Endothelial cell (in vitro differentiated cells): ENCODE measurements around the gene RUVBL1. TPM values are rescaled to one million over a fixed set of nuclear protein-coding genes. Genes with fewer than 3 reads are reported as not detected.
A peak's percentile ranks its signal among the peaks of the same experiment; 100 is the strongest.

Experiments
- DNase-seq: peaks from one replicate; pipeline ENCODE4 v3.0.0; 2021; ENCODE audit warnings: low spot score
- H3K27ac Mint-ChIP-seq: one replicate; pipeline ENCODE4 v1.8.0; 2021; ENCODE audit warnings: mixed read lengths, inconsistent platforms; ENCODE audit not compliant: unreplicated experiment
- H3K27me3 Mint-ChIP-seq: one replicate; pipeline ENCODE4 v1.8.0; 2021; ENCODE audit warnings: mild to moderate bottlenecking, moderate library complexity, mixed read lengths, inconsistent platforms; ENCODE audit not compliant: unreplicated experiment
- H3K36me3 Mint-ChIP-seq: one replicate; pipeline ENCODE4 v1.8.0; 2021; ENCODE audit warnings: mild to moderate bottlenecking, low read depth, mixed read lengths, inconsistent platforms; ENCODE audit not compliant: unreplicated experiment
- H3K4me1 Mint-ChIP-seq: one replicate; pipeline ENCODE4 v1.8.0; 2021; ENCODE audit warnings: mild to moderate bottlenecking, mixed read lengths, inconsistent platforms; ENCODE audit not compliant: unreplicated experiment
- H3K4me3 Mint-ChIP-seq: one replicate; pipeline ENCODE4 v1.8.0; 2021; ENCODE audit warnings: mild to moderate bottlenecking, mixed read lengths, inconsistent platforms; ENCODE audit not compliant: unreplicated experiment
- H3K9me3 Mint-ChIP-seq: one replicate; pipeline ENCODE4 v1.8.0; 2021; ENCODE audit warnings: mixed read lengths, inconsistent platforms; ENCODE audit not compliant: unreplicated experiment
- total RNA-seq: library from RNA; stranded (reverse); fragmentation: NEBNext Ultra II Directional; extraction: Animal tissue kit (Norgen Biotek cat#: 25700); gene quantifications from one replicate; pipeline ENCODE4 v1.2.1, GENCODE V29; 2021; ENCODE audit not compliant: unreplicated experiment
- TF ChIP-seq, protein P1 (sequence below): fragments of 200-600 bp; sonication (generic); IDR thresholded peaks from one replicate; pipeline ENCODE4 v1.5.0; 2021; ENCODE audit warnings: antibody characterized with exemption; ENCODE audit not compliant: unreplicated experiment

Gene RUVBL1
- total RNA-seq, 1 donor from 2014 or later: 30.3 TPM

DNA sequence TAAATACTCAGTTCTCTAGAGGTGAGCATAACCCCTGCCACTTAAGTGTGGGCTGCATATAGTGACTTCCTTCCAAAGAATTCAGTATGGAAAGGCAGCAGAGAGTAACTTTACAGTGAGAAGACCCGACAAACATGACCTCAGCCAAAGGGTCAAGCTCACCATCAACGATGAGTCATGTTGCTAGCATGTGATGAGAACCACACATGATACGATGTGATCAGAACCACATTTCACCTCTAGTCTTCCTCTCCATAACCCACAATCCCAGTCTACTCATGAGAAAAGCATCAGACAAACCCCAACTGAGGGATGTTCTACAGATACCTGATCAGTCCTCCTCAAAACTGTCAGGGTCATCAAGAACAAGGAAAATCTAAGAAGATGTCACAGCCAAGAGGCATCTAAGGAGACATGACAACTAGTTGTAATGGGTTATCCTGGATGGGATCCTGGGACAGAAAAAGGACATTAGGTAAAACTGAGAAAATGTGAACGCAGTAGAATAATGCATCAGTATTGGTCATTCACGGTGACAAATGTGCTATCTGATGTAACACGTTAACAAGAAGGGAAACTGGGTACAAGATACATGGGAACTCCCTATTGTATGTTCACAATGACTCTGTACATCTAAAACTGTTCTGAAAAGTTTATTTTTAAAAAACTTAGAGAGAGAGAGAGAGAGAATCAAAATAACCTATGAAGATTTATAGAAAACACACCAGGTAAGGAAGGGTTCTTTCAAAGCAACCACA lies 43.1 kb downstream of the RUVBL1 start:
- peaks cover 29% of the 10 kb centered on the region for H3K36me3 Mint-ChIP-seq
- H3K9me3 Mint-ChIP-seq: no peaks in the 10 kb centered on the region
- no peaks in the 10 kb centered on the region for H3K4me1 Mint-ChIP-seq
- DNase-seq: no peak
- TF ChIP-seq, protein P1, sequence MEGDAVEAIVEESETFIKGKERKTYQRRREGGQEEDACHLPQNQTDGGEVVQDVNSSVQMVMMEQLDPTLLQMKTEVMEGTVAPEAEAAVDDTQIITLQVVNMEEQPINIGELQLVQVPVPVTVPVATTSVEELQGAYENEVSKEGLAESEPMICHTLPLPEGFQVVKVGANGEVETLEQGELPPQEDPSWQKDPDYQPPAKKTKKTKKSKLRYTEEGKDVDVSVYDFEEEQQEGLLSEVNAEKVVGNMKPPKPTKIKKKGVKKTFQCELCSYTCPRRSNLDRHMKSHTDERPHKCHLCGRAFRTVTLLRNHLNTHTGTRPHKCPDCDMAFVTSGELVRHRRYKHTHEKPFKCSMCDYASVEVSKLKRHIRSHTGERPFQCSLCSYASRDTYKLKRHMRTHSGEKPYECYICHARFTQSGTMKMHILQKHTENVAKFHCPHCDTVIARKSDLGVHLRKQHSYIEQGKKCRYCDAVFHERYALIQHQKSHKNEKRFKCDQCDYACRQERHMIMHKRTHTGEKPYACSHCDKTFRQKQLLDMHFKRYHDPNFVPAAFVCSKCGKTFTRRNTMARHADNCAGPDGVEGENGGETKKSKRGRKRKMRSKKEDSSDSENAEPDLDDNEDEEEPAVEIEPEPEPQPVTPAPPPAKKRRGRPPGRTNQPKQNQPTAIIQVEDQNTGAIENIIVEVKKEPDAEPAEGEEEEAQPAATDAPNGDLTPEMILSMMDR: no peak
- H3K27me3 Mint-ChIP-seq: no peaks in the 10 kb centered on the region
- no peak overlapping the region for H3K27ac Mint-ChIP-seq
- H3K4me3 Mint-ChIP-seq: no peak overlapping the region

DNA sequence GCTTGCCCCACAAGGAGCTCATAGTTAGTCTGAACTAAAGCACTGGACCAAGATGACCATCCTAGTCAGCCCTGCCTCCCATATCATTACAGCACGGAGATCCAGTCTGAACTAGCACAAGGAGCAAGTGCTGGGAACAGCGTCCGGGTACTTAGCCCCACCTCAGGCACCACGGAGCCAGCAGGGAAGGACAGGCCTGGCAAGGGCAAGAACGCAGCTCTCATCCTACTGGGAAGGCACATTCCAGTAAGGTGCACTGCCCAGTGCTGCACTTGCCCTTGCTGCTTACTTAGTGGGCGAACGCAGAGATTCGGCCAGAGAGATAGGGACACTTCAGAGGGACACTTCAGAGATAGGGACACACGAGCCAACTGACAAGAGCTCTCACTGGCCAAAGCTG lies 43.8 kb downstream of the RUVBL1 start:
- peaks cover 29% of the 10 kb centered on the region for H3K36me3 Mint-ChIP-seq
- TF ChIP-seq, protein P1: no peak
- DNase-seq: no peak
- H3K9me3 Mint-ChIP-seq: no peaks in the 10 kb centered on the region
- no peak overlapping the region for H3K27ac Mint-ChIP-seq
- H3K27me3 Mint-ChIP-seq: no peaks in the 10 kb centered on the region
- H3K4me1 Mint-ChIP-seq: peaks cover 4% of the 10 kb centered on the region
- H3K4me3 Mint-ChIP-seq: no peak overlapping the region

DNA sequence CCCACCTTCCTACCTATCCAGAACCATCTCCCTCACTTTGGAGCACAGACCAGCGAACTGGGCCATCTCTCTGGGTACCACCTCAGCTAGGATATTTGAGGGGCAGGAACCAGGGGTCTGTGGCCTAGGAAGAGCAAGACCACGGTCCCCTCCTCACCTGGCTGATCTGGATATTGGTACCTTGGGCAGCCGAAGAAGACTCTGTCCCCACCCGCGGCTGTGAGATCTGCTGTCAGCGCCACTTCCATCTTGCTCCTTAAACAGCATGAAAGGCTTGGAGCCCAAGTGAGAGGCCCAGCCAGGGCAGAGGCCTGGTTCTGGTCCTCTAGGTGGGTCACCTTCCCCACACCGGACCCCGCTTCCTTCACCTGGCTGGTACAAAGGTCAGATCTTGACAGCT lies 44.7 kb downstream of the RUVBL1 start:
- Mint-ChIP-seq H3K4me3 (no peak overlapping the region), H3K36me3 (peaks cover 24% of the 10 kb centered on the region), H3K27ac (no peak overlapping the region), H3K4me1 (peaks cover 5% of the 10 kb centered on the region), H3K9me3 (no peaks in the 10 kb centered on the region), H3K27me3 (no peaks in the 10 kb centered on the region)
- TF ChIP-seq, protein P1: no peak
- no peak for DNase-seq

DNA sequence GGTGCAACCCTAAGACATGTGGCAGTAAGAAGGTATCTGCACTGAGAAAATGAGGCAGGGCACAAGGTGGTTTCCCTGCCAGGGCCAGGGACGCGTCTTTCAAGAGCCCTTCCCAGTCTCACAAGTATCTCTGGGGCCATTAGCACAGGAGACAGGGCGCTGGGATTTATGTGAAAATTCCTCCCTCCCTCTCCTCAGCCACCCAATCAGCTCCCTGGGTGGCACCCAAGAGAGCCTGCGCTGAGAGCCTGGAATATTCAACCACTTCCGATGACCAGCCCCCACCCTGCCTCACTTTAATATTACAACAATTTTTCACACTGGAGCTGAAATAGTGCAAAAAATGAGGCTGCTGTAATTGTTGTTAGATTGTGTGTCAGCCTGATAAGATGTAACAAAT lies 45.3 kb downstream of the RUVBL1 start:
- no peak overlapping the region for H3K27ac Mint-ChIP-seq
- peaks cover 3% of the 10 kb centered on the region for H3K27me3 Mint-ChIP-seq
- TF ChIP-seq, protein P1: no peak
- peaks cover 24% of the 10 kb centered on the region for H3K36me3 Mint-ChIP-seq
- H3K9me3 Mint-ChIP-seq: no peaks in the 10 kb centered on the region
- peaks cover 9% of the 10 kb centered on the region for H3K4me1 Mint-ChIP-seq
- no peak for DNase-seq
- H3K4me3 Mint-ChIP-seq: peak overlapping the region; percentile 62

DNA sequence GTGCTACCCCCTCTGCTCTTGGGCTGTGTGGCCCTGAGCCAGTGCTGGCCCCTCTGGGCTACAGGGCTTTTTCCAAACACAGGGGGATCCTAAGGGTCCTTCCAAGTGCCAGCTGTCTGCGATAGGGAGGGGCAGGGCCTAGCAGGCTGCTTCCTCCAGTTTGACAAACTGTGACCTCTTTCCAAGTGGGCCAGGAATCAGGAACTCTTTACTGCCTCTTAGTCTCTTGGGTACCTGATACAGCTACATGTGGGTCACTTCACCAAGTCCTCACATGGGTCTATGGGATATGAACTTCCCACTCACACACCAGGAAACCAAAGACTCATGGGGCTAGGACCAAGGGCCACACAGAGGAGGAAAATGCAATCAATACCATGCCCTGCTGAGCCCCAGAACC lies 45.9 kb downstream of the RUVBL1 start:
- peaks cover 3% of the 10 kb centered on the region for H3K27me3 Mint-ChIP-seq
- TF ChIP-seq, protein P1: no peak
- H3K9me3 Mint-ChIP-seq: no peaks in the 10 kb centered on the region
- H3K4me1 Mint-ChIP-seq: peaks cover 9% of the 10 kb centered on the region
- H3K27ac Mint-ChIP-seq: no peak overlapping the region
- no peak for DNase-seq
- peaks cover 19% of the 10 kb centered on the region for H3K36me3 Mint-ChIP-seq
- no peak overlapping the region for H3K4me3 Mint-ChIP-seq
